Uterus (tissue), 4 donors: ENCODE results near the gene RRAGD. TPM values are rescaled to one million over a fixed set of nuclear protein-coding genes. Genes with fewer than 3 reads are reported as not detected.

Experiments used
- DNase-seq, 2 donors: peaks; one replicate each; pipeline ENCODE4 v3.0.0-alpha.2; 2019 to 2020
- H3K27ac ChIP-seq, 2 donors: fragments of 200-600 bp; sonication (generic); 1 replicate in 1 of 2; 2 replicates in 1 of 2; pipeline ENCODE4 v1.5.1; 2016 to 2018
- H3K27me3 ChIP-seq, 2 donors: fragments of 200-600 bp; sonication (generic); one replicate each; pipeline ENCODE4 v1.5.1; 2018 to 2019; ENCODE audit warnings: control low read depth in 1 of 2
- H3K36me3 ChIP-seq, 2 donors: fragments of 200-600 bp; sonication (generic); one replicate each; pipeline ENCODE4 v1.5.1; 2019; ENCODE audit warnings: control low read depth in 1 of 2
- H3K4me1 ChIP-seq, 2 donors: fragments of 200-600 bp; sonication (generic); one replicate each; pipeline ENCODE4 v1.5.1; 2018 to 2019; ENCODE audit warnings: control low read depth in 1 of 2
- H3K4me3 ChIP-seq, 2 donors: fragments of 200-600 bp; sonication (generic); 1 replicate in 1 of 2; 2 replicates in 1 of 2; pipeline ENCODE4 v1.5.1; 2018 to 2019; ENCODE audit warnings: mild to moderate bottlenecking in 1 of 2
- H3K9me3 ChIP-seq, 2 donors: fragments of 200-600 bp; sonication (generic); one replicate each; pipeline ENCODE4 v1.5.1; 2019; ENCODE audit warnings: control low read depth in 1 of 2
- POLR2A ChIP-seq, 2 donors: fragments of 450-650 bp; IDR thresholded peaks; one replicate each; pipeline ENCODE4 v1.6.1; 2016; ENCODE audit warnings: antibody characterized with exemption in 2 of 2, mild to moderate bottlenecking in 1 of 2, moderate library complexity in 1 of 2
- intact Hi-C: fragments of 100-400 bp; cut with DNase I; formaldehyde crosslinking; loops from one replicate; pipeline ENCODE4 v1.15.1; 2023; ENCODE audit warnings: low total_unique reads
- total RNA-seq, 4 donors: library from RNA; depleted of rRNA in 3 of 4; stranded (reverse); fragments of >200 nt in 3 of 4; gene quantifications; one replicate each; pipeline versions ENCODE4 v1.1.0 to v1.2.4, GENCODE V29; 2014 to 2023
- TF ChIP-seq, protein P1 (sequence below), 4 experiments: fragments of 200-600 bp in 2 of 4; fragments of 450-650 bp in 2 of 4; sonication (generic) in 2 of 4; IDR thresholded peaks; one replicate each; pipeline ENCODE4 v1.5.1; 2016 to 2019; ENCODE audit warnings: antibody characterized with exemption in 4 of 4, mild to moderate bottlenecking in 2 of 4, moderate library complexity in 1 of 4
- donor health status: DM: yes; HTN: yes; CAD: no.

RRAGD gene
- total RNA-seq, 4 donors from 2014 or later, result 0.26 to 6.5 (median 3.6) TPM

DNA sequence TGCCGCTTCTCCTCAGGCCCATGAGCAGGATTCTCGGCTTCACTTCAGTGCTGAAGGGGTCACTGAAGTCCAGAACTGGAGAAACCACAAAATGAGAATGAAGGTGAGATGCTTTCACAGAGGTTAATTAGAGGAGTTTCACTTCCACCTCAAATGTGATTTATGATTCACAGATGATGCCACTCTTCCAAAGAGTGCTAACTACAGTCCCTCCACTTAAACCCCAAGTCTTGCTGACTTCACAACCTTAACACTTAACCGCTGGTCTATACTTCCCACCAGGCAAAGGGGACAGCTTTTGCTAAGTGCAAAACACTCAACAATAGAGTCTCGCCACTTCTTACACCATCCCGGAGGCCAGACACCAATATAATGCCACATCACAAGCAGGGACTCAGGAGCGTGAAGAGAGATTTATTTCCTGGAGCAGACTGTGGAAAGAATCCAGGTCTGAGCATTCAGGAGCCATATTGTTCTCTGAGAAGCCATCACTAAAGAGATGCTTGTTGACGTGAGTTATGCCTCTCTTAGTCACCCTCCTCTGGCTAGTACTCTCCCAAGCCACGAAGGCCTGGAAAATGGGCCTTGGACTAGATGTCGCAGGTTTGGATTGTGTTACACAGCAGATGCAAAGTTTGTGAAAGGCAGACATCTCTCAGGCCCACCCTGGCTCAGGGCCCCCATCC, 24.4 kb downstream of the RRAGD start:
- intact Hi-C loops, result no loop called here
- DNase-seq, result no peak

DNA sequence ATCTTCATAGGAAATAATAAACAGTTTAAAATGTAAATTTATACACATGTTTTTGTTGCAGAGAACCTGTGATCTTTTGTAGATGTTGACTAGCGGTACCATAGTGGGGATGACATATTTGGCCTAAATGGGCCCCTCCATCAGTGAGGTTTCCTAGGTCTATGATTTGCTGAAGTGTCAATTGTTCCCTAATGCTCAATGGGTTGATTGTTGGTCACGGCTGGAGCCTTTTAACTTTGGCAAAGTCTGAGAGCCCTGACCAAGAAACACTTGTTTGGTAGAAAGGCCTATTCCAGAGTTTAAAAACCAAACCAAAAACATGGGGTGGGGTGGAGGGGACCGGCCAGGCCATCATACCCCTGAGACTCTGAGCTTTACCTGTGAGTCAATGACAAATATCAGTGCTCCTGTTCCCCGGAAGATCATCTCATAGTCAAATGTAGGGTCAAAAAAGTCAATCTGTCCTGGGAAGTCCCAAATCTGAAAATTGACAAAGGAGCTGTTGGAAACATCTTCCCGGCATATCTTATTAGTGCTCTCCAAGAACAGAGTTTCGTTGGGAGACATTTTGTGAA, 25.1 kb downstream of the RRAGD start:
- H3K27me3 ChIP-seq, result no peaks in the 10 kb centered on the region
- DNase-seq, result no peak
- intact Hi-C loops, result no loop called here
- H3K27ac ChIP-seq, result no peak overlapping the region
- H3K4me1 ChIP-seq, result no peaks in the 10 kb centered on the region
- H3K4me3 ChIP-seq, result no peak overlapping the region
- H3K36me3 ChIP-seq, result no peaks in the 10 kb centered on the region
- TF ChIP-seq POLR2A (IDR thresholded peaks at IDR 0.05), result no peak
- TF ChIP-seq, protein P1, sequence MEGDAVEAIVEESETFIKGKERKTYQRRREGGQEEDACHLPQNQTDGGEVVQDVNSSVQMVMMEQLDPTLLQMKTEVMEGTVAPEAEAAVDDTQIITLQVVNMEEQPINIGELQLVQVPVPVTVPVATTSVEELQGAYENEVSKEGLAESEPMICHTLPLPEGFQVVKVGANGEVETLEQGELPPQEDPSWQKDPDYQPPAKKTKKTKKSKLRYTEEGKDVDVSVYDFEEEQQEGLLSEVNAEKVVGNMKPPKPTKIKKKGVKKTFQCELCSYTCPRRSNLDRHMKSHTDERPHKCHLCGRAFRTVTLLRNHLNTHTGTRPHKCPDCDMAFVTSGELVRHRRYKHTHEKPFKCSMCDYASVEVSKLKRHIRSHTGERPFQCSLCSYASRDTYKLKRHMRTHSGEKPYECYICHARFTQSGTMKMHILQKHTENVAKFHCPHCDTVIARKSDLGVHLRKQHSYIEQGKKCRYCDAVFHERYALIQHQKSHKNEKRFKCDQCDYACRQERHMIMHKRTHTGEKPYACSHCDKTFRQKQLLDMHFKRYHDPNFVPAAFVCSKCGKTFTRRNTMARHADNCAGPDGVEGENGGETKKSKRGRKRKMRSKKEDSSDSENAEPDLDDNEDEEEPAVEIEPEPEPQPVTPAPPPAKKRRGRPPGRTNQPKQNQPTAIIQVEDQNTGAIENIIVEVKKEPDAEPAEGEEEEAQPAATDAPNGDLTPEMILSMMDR (IDR thresholded peaks at IDR 0.05), result no peak
- no peaks in the 10 kb centered on the region for H3K9me3 ChIP-seq

More for the DNA sequence above, 24.4 kb downstream of the RRAGD start:
- Histone ChIP-seq H3K9me3 (no peaks in the 10 kb centered on the region), H3K36me3 (no peaks in the 10 kb centered on the region), H3K27me3 (no peaks in the 10 kb centered on the region), H3K4me1 (no peaks in the 10 kb centered on the region), H3K27ac (no peak overlapping the region), H3K4me3 (no peak overlapping the region)
- TF ChIP-seq, protein P1 (IDR thresholded peaks at IDR 0.05), result no peak
- TF ChIP-seq POLR2A (IDR thresholded peaks at IDR 0.05), result no peak

DNA sequence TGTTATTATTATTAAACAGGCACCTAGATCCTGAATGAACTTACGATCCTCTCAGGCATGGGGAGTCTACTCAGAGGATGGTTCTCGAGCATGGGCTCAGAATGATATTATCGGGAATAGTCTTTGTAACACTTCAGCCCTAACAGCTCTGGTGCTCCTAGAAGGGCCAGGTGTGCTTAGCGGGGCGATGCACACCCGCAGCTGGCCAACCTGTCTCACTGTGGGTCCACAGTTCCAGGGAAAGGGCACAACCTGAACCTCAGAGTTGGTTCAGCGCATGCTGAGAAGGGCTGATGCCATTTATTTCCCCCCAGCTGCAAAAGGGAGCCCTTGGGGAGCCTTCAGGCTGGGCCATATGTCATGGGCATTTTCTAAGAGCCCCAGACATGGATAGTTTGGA, 26.2 kb downstream of the RRAGD start:
- no peak for DNase-seq
- H3K9me3 ChIP-seq, result no peaks in the 10 kb centered on the region
- no peaks in the 10 kb centered on the region for H3K27me3 ChIP-seq
- no peaks in the 10 kb centered on the region for H3K36me3 ChIP-seq
- H3K4me3 ChIP-seq, result no peak overlapping the region
- H3K27ac ChIP-seq, result no peak overlapping the region
- TF ChIP-seq, protein P1 (IDR thresholded peaks at IDR 0.05), result no peak
- TF ChIP-seq POLR2A (IDR thresholded peaks at IDR 0.05), result no peak
- intact Hi-C loops, result no loop called here
- no peaks in the 10 kb centered on the region for H3K4me1 ChIP-seq

DNA sequence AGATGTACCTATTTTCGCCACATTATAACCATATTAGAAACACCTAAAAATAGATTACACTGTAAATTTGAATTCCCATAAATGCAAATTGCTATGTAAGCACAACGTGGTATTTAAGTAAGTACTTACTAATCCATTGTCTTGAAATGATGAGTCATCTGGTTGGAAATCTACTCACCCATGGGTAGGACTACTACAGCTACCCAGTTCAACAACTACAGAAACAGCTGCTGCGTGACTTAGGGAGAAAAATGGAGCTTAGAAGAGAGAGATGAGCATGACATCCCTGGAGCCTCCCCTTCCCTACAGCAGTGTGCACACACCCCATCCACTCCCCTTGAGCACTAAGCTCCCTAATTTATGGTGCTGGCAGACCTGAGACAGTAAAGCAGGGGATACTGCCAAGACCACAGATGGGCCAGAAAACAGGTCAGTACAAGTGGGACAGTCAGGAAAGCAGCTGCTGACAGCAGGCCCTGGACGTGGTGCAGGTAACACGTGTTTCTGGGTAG, 26.9 kb downstream of the RRAGD start:
- TF ChIP-seq, protein P1 (IDR thresholded peaks at IDR 0.05), result no peak
- TF ChIP-seq POLR2A (IDR thresholded peaks at IDR 0.05), result no peak
- no peaks in the 10 kb centered on the region for H3K9me3 ChIP-seq
- no peak overlapping the region for H3K27ac ChIP-seq
- no peaks in the 10 kb centered on the region for H3K27me3 ChIP-seq
- H3K4me3 ChIP-seq, result no peak overlapping the region
- intact Hi-C loops, result no loop called here
- H3K4me1 ChIP-seq, result no peaks in the 10 kb centered on the region
- H3K36me3 ChIP-seq, result no peaks in the 10 kb centered on the region
- DNase-seq, result peak; percentile 43 to 59

DNA sequence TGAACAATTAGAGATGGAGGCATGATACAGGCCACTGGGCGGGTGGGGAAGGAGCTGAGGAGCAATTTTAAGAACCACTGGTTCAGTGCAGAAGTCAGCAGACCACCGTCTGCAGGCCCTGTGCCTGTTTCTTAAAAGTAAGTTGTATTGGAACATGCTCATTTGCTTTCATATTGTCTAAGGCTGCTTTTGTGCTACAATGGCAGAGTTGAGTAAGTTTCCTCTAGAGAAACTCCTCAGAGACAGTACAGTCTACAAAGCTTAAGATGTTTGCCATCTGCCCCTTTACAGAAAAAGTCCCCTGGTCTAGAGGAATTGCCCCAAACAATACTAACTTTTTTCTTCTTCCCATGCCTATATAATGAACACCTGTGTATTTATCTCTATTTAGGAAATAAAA, 31.0 kb downstream of the RRAGD start:
- intact Hi-C loops, result no loop called here
- Histone ChIP-seq H3K36me3 (no peaks in the 10 kb centered on the region), H3K27me3 (no peaks in the 10 kb centered on the region), H3K4me1 (no peaks in the 10 kb centered on the region), H3K9me3 (no peaks in the 10 kb centered on the region), H3K27ac (no peak overlapping the region), H3K4me3 (no peak overlapping the region)
- no peak for DNase-seq
- TF ChIP-seq POLR2A (IDR thresholded peaks at IDR 0.05), result no peak
- TF ChIP-seq, protein P1 (IDR thresholded peaks at IDR 0.05), result no peak
